Psoas muscle (tissue), 8 donors: Measurements from ENCODE around the gene DNAJB12. TPM values are rescaled to one million over a fixed set of nuclear protein-coding genes. Genes with fewer than 3 reads are reported as not detected.
"Not testable (repeated sequence)": the region's sequence is repeated elsewhere in the genome, so short reads cannot be mapped to it uniquely, and the experiment has no call there.

Experiments used
- ATAC-seq, 4 donors: fragments of 200-7000 bp; cut with Tn5 transposase; one replicate each; pipeline ENCODE4 v1.9.1; 2020; ENCODE audit warnings: moderate library complexity in 3 of 4, mild to moderate bottlenecking in 2 of 4
- DNase-seq, 2 donors: peaks; one replicate each; pipeline ENCODE4 v3.0.0-alpha.2; 2020
- H3K27ac ChIP-seq: fragments of 200-600 bp; one replicate; pipeline ENCODE4 v1.8.0; 2022
- H3K27me3 ChIP-seq, 3 donors: fragments of 200-600 bp in 1 of 3; one replicate each; pipeline versions ENCODE4 v1.6.1 to v1.8.0; 2013 to 2022; ENCODE audit warnings: low read length in 2 of 3, mild to moderate bottlenecking in 2 of 3, moderate library complexity in 1 of 3; ENCODE audit not compliant: insufficient read depth in 3 of 3
- H3K36me3 ChIP-seq, 2 donors: fragments of 200-600 bp in 1 of 2; one replicate each; pipeline versions ENCODE4 v1.6.1 to v1.8.0; 2013 to 2022; ENCODE audit warnings: low read depth in 1 of 2, mild to moderate bottlenecking in 1 of 2, moderate library complexity in 1 of 2; ENCODE audit not compliant: insufficient read depth in 1 of 2
- H3K4me1 ChIP-seq: fragments of 200-600 bp; one replicate; pipeline ENCODE4 v1.8.0; 2022
- H3K4me3 ChIP-seq: fragments of 200-600 bp; one replicate; pipeline ENCODE4 v1.8.0; 2022; ENCODE audit warnings: mild to moderate bottlenecking
- H3K9me3 ChIP-seq: fragments of 200-600 bp; one replicate; pipeline ENCODE4 v1.8.0; 2022
- CTCF ChIP-seq: fragments of 200-600 bp; IDR thresholded peaks from one replicate; pipeline ENCODE4 v1.8.0; 2022; ENCODE audit warnings: antibody characterized with exemption
- WGBS, 3 donors: extraction: QIAGEN DNeasy Blood & Tissue Kit; methylation state at CpG; one replicate each; pipeline versions ENCODE4 v1.1.6 to v1.1.7; 2013; 5-methylcytosine and 5-hydroxymethylcytosine counted together
- intact Hi-C, 2 donors: fragments of 100-400 bp; cut with DNase I; formaldehyde crosslinking; loops; one replicate each; pipeline versions ENCODE4 v1.11.0 to v1.14.2; 2022
- polyA plus RNA-seq, 3 donors: library from polyadenylated mRNA; stranded (reverse); fragments of 200-250 nt; gene quantifications; one replicate each; pipeline ENCODE4 v1.2.3, GENCODE V29; 2013
- total RNA-seq, 4 donors: library from RNA; stranded (reverse); fragmentation: NEBNext Ultra II Directional in 2 of 4; extraction: Animal tissue kit (Norgen Biotek cat#: 25700) in 2 of 4; gene quantifications; one replicate each; pipeline versions ENCODE4 v1.2.1 to v1.2.4, GENCODE V29; 2021 to 2023
- donor health status: healthy with polysubstance abuse.
- donor health status: DM: no; HTN: no; CAD: no; lungs with moderate emphysema.
- donor health status: Bipolar disorder and iron deficiency.
- donor health status: healthy.
- donor health status: DM: yes; HTN: yes; CAD: no.
- donor health status: DM: no; HTN: no; CAD: no.
- donor health status: DM: no; HTN: no; CAD: no.
- donor health status: DM: yes; HTN: yes; CAD: no.

Gene DNAJB12
- total and polyA plus RNA-seq, 7 donors: 22.1 to 38.7 (median 24.9) TPM

GRCh38 chr10:72330069-72330426 lies 24.7 kb downstream of the DNAJB12 start:
- Histone ChIP-seq H3K4me3 (no peak overlapping the region), H3K9me3 (no peaks in the 10 kb centered on the region), H3K4me1 (peaks cover 61% of the 10 kb centered on the region), H3K27ac (no peak overlapping the region), H3K36me3 (peaks cover 0 to 8% of the 10 kb centered on the region in 2 donors), H3K27me3 (no peaks in the 10 kb centered on the region)
- WGBS, 3 donors: 78 to 91% (median 90%) methylated on average over 2 of the region's 2 CpGs
- no peak for ATAC-seq
- no peak for DNase-seq
- no peak for TF ChIP-seq CTCF
- intact Hi-C loops: loop anchor here (5.0 to 10.0 kb wide), 3 partner anchors 108 to 375 kb away; partner anchors contain the start of genes ANAPC16 (in 1 of the 2) and ASCC1 (in 1 of the 2)

- Histone ChIP-seq H3K27me3 (no peaks in the 10 kb centered on the region), H3K36me3 (peaks cover 0 to 8% of the 10 kb centered on the region in 2 donors), H3K4me1 (peaks cover 61% of the 10 kb centered on the region), H3K9me3 (no peaks in the 10 kb centered on the region), H3K27ac (no peak overlapping the region), H3K4me3 (no peak overlapping the region)
- no peak for ATAC-seq
- 77 to 89% (median 82%) methylated on average over 10 to 11 of the region's 11 CpGs for WGBS, 3 donors
- no peak for DNase-seq
- TF ChIP-seq CTCF: no peak
- intact Hi-C loops: loop anchor here (5.0 to 10.0 kb wide), 4 partner anchors 107 to 375 kb away; partner anchors contain the start of genes ANAPC16 (in 1 of the 2) and ASCC1 (in 1 of the 2)
These were observed 25.2 kb downstream of the DNAJB12 start for GRCh38 chr10:72329290-72330068.

- H3K4me1 ChIP-seq: peaks cover 54% of the 10 kb centered on the region
- DNase-seq: no peak
- peaks cover 0 to 5% of the 10 kb centered on the region in 2 donors for H3K36me3 ChIP-seq
- no peaks in the 10 kb centered on the region for H3K27me3 ChIP-seq
- no peak for TF ChIP-seq CTCF
- H3K9me3 ChIP-seq: no peaks in the 10 kb centered on the region
- H3K4me3 ChIP-seq: no peak overlapping the region
- WGBS, 3 donors: 51 to 69% (median 56%) methylated on average over 5 of the region's 5 CpGs
- no peak for ATAC-seq
- intact Hi-C loops: loop anchor here in 1 of 2 donors (5.0 kb wide), 1 partner anchor 202 kb away; no protein-coding TSS in a partner anchor
- H3K27ac ChIP-seq: no peak overlapping the region
These were observed 25.9 kb downstream of the DNAJB12 start for GRCh38 chr10:72328829-72329204.

- Histone ChIP-seq H3K27me3 (no peaks in the 10 kb centered on the region), H3K36me3 (no peaks in the 10 kb centered on the region), H3K9me3 (no peaks in the 10 kb centered on the region), H3K27ac (peak overlapping the region; percentile 85), H3K4me3 (peak overlapping the region; percentile 20), H3K4me1 (peaks cover 49% of the 10 kb centered on the region)
- 9 to 11% (median 9%) methylated on average over 13 to 14 of the region's 14 CpGs for WGBS, 3 donors
- intact Hi-C loops: loop anchor here in 1 of 2 donors (5.0 kb wide), 1 partner anchor 201 kb away; no protein-coding TSS in a partner anchor
- DNase-seq: peak; percentile 71 to 84
- peak; percentile 66 for TF ChIP-seq CTCF
- peak; percentile 58 to 78 (median 66) for ATAC-seq
These were observed 26.5 kb downstream of the DNAJB12 start for GRCh38 chr10:72328045-72328828.

GRCh38 chr10:72326665-72327603 lies 27.8 kb downstream of the DNAJB12 start:
- ATAC-seq, H3K4me3 ChIP-seq, H3K27me3 ChIP-seq, H3K36me3 ChIP-seq, DNase-seq, H3K9me3 ChIP-seq: not testable (repeated sequence)
- intact Hi-C loops: loop anchor here in 1 of 2 donors (5.0 kb wide), 1 partner anchor 200 kb away; no protein-coding TSS in a partner anchor
- 89 to 91% (median 89%) methylated on average over 32 of the region's 32 CpGs for WGBS, 3 donors
- Histone ChIP-seq H3K4me1 (peaks cover 41% of the 10 kb centered on the region), H3K27ac (peak overlapping the region; percentile 85)

- H3K9me3 ChIP-seq, H3K27me3 ChIP-seq, H3K36me3 ChIP-seq: not testable (repeated sequence)
- peak overlapping the region; percentile 48 for H3K4me3 ChIP-seq
- peak overlapping the region; percentile 82 for H3K27ac ChIP-seq
- peaks cover 39% of the 10 kb centered on the region for H3K4me1 ChIP-seq
- intact Hi-C loops: loop anchor here in 1 of 2 donors (5.0 kb wide), 1 partner anchor 198 kb away; no protein-coding TSS in a partner anchor
- 26 to 43% (median 34%) methylated on average over 48 to 49 of the region's 49 CpGs for WGBS, 3 donors
- DNase-seq (peak; percentile 78 to 91), ATAC-seq (peak; percentile 58 to 68 (median 65))
These were observed 29.2 kb downstream of the DNAJB12 start for GRCh38 chr10:72325243-72326175.
